K562 (cell line): ENCODE data around the gene HK2. TPM values are rescaled to one million over a fixed set of nuclear protein-coding genes. Genes with fewer than 3 reads are reported as not detected.
A peak's percentile ranks its signal among the peaks of the same experiment; 100 is the strongest.

Source experiments
- IRF1 ChIP-seq: sonication (generic); formaldehyde crosslinking; IDR thresholded peaks from 2 replicates; pipeline ENCODE4 v1.8.0; 2022; ENCODE audit warnings: missing genetic modification reagents, mild to moderate bottlenecking, borderline replicate concordance
- MEIS2 ChIP-seq: fragments of 450-650 bp; IDR thresholded peaks from 2 replicates; pipeline ENCODE4 v1.6.1; 2014; ENCODE audit warnings: mild to moderate bottlenecking; ENCODE audit not compliant: partially characterized antibody
- TRIM25 ChIP-seq: fragments of 450-650 bp; IDR thresholded peaks from 2 replicates; pipeline ENCODE4 v1.7.0; 2016; ENCODE audit warnings: borderline replicate concordance
- ZFP30 ChIP-seq: fragments of 250-450 bp; sonication (Bioruptor Pico); IDR thresholded peaks from 2 replicates; pipeline ENCODE4 v1.8.0; 2022; ENCODE audit warnings: moderate library complexity, mild to moderate bottlenecking, inconsistent platforms, borderline replicate concordance
- polyA plus RNA-seq, 8 experiments: library from polyadenylated mRNA; depleted of rRNA in 4 of 8; stranded (reverse) in 5 of 8; unstranded in 3 of 8; fragments of >200 nt; fragmentation: Nextera tagmentation in 2 of 8; fragmentation: Illumina TruSeq in 1 of 8; extraction: Ambion mirVana in 2 of 8; extraction: Trizol in 1 of 8; gene quantifications; 2 replicates each; pipeline versions ENCODE4 v1.2.1 to v1.2.3, GENCODE V29; 2011 to 2014; ENCODE audit warnings: inconsistent platforms in 1 of 8, missing spikeins in 1 of 8
- total RNA-seq, 7 experiments: library from RNA; depleted of rRNA in 6 of 7; stranded (reverse); fragments of >200 nt in 6 of 7; fragmentation: Illumina TruSeq in 2 of 7; extraction: Trizol in 2 of 7; gene quantifications; 2 replicates each; pipeline versions ENCODE4 v1.2.1 to v1.2.3, GENCODE V29; 2011 to 2021; ENCODE audit warnings: low replicate concordance in 1 of 7
- TF ChIP-seq, protein P1 (sequence below): fragments of 250-450 bp; sonication (Bioruptor Pico); IDR thresholded peaks from 2 replicates; pipeline ENCODE4 v1.8.0; 2021; ENCODE audit warnings: mild to moderate bottlenecking, moderate library complexity
- TF ChIP-seq, protein P2 (sequence below), 2 experiments: fragments of 450-650 bp; IDR thresholded peaks; 2 replicates each; pipeline ENCODE4 v1.6.1; 2016; ENCODE audit warnings: mild to moderate bottlenecking in 2 of 2, borderline replicate concordance in 1 of 2, low read depth in 1 of 2, moderate library complexity in 1 of 2
- TF ChIP-seq, protein P3 (sequence below): IDR thresholded peaks from 2 replicates; pipeline ENCODE4 v1.6.1; 2012; ENCODE audit warnings: low read depth, low read length, improper control_type of control experiment, borderline replicate concordance
- TF ChIP-seq, protein P4 (sequence below): fragments of 450-650 bp; IDR thresholded peaks from 2 replicates; pipeline ENCODE4 v1.6.1; 2016

The HK2 gene
- total and polyA plus RNA-seq, 9 of the 15 experiments (the other 6 are each of a cell fraction or from before 2014, with no cell fraction given): 4.7 to 56.0 (median 19.9) TPM

- TF ChIP-seq, protein P1, sequence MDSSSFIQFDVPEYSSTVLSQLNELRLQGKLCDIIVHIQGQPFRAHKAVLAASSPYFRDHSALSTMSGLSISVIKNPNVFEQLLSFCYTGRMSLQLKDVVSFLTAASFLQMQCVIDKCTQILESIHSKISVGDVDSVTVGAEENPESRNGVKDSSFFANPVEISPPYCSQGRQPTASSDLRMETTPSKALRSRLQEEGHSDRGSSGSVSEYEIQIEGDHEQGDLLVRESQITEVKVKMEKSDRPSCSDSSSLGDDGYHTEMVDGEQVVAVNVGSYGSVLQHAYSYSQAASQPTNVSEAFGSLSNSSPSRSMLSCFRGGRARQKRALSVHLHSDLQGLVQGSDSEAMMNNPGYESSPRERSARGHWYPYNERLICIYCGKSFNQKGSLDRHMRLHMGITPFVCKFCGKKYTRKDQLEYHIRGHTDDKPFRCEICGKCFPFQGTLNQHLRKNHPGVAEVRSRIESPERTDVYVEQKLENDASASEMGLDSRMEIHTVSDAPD: no peak
- TF ChIP-seq IRF1 (no peak), TRIM25 (no peak), MEIS2 (peak; percentile 39), ZFP30 (CRISPR knock-in tag) (no peak)
- TF ChIP-seq, protein P2, sequence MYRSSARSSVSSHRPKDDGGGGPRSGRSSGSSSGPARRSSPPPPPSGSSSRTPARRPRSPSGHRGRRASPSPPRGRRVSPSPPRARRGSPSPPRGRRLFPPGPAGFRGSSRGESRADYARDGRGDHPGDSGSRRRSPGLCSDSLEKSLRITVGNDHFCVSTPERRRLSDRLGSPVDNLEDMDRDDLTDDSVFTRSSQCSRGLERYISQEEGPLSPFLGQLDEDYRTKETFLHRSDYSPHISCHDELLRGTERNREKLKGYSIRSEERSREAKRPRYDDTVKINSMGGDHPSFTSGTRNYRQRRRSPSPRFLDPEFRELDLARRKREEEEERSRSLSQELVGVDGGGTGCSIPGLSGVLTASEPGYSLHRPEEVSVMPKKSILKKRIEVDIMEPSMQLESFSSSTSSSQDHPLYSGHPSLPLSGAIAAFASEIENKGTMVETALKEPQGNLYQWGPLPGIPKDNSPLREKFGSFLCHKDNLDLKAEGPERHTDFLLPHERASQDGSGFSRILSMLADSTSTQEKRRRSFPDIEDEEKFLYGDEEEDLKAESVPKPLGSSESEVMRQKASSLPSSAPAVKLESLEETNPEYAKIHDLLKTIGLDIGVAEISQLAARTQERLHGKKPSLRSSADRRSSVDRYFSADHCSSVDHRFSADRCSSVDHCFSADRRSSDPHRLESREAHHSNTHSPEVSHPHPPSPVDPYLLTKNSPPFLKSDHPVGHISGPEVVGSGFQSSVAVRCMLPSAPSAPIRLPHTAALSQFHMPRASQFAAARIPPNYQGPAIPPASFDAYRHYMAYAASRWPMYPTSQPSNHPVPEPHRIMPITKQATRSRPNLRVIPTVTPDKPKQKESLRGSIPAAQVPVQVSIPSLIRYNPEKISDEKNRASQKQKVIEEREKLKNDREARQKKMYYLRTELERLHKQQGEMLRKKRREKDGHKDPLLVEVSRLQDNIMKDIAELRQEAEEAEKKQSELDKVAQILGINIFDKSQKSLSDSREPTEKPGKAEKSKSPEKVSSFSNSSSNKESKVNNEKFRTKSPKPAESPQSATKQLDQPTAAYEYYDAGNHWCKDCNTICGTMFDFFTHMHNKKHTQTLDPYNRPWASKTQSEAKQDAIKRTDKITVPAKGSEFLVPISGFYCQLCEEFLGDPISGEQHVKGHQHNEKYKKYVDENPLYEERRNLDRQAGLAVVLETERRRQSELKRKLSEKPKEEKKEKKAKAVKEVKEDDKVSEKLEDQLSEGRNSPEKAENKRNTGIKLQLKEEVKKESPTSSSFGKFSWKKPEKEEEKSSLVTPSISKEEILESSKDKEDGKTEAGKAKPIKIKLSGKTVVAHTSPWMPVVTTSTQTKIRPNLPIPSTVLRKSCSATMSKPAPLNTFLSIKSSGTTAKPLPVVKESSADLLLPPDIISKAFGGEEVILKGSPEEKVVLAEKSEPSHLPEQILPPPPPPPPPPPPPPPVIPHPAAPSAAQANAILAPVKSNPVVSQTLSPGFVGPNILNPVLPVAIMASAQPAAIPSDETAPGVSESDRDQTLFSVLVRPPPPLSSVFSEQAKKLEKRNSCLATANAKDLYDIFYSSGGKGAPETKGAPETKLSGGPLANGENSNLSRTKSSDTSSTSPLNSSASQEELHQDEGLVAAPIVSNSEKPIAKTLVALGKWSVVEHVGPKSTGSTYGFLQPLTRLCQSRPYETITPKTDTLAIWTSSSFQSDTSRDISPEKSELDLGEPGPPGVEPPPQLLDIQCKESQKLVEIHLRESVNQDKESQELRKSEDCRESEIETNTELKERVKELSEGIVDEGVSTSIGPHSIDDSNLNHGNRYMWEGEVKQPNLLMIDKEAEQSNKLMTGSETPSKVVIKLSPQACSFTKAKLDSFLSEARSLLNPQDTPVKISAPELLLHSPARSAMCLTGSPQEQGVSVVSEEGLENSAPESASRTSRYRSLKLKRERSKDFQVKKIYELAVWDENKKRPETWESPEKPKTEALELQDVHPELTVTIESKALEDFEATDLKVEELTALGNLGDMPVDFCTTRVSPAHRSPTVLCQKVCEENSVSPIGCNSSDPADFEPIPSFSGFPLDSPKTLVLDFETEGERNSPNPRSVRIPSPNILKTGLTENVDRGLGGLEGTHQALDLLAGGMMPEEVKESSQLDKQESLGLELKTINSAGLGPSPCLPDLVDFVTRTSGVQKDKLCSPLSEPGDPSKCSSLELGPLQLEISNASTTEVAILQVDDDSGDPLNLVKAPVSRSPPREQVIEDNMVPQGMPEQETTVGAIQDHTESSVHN (IDR thresholded peaks at IDR 0.05; ENCODE audit: borderline replicate concordance in 1 of 2, low read depth in 1 of 2): no peak
- TF ChIP-seq, protein P3, sequence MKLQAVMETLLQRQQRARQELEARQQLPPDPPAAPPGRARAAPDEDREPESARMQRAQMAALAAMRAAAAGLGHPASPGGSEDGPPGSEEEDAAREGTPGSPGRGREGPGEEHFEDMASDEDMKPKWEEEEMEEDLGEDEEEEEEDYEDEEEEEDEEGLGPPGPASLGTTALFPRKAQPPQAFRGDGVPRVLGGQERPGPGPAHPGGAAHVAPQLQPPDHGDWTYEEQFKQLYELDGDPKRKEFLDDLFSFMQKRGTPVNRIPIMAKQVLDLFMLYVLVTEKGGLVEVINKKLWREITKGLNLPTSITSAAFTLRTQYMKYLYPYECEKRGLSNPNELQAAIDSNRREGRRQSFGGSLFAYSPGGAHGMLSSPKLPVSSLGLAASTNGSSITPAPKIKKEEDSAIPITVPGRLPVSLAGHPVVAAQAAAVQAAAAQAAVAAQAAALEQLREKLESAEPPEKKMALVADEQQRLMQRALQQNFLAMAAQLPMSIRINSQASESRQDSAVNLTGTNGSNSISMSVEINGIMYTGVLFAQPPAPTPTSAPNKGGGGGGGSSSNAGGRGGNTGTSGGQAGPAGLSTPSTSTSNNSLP: no peak
- TF ChIP-seq, protein P4, sequence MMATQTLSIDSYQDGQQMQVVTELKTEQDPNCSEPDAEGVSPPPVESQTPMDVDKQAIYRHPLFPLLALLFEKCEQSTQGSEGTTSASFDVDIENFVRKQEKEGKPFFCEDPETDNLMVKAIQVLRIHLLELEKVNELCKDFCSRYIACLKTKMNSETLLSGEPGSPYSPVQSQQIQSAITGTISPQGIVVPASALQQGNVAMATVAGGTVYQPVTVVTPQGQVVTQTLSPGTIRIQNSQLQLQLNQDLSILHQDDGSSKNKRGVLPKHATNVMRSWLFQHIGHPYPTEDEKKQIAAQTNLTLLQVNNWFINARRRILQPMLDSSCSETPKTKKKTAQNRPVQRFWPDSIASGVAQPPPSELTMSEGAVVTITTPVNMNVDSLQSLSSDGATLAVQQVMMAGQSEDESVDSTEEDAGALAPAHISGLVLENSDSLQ: 0 out of 2 replicates have a peak, but pooled peaks have one; percentile 43
Measured at GRCh38 chr2:74856004-74856578, 22.2 kb downstream of the HK2 start (continued).
